Measurements from ENCODE around the gene MTSS2. TPM values are rescaled to one million over a fixed set of nuclear protein-coding genes. Genes with fewer than 3 reads are reported as not detected.

MTSS2 gene
- total RNA-seq, 1 experiment from 2014 or later, result 18.7 TPM

DNA sequence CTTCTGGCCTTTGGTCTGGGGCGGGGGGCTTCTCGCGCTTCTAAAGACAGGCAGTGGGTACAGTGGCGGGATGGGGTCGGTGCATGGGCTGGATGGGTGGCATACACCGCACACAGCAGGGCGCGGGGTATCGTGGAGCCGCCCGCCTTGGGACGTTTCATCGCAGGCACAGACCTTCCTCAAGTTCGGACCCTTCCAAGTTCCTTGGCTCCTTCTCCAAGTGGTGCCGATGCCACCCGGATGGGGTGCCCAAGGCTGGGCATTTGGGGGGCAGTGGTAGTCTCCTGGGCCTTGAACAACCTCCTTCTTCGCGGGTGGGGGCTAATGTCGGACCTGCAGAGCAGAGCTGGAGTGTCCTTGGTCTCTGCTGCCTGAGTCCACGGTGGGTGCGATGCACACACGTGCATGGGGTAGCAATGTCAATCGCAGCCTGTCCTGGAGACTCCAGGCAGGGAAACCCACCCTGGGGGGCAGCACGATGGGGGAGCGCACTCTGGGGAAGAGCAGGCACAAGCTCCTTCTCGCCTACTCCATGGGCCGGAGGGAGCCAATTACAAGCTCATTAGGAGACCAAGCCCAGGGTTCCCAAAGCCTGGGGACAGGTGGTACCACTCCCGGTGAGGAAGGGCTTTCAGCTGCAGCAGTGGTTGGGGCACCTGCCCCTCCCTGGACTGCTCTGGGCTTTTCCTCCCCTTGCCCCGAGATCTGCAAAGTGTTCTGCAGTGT, 686 bp upstream of the MTSS2 start:
- ChIA-PET POLR2A (ENCODE audit: unreplicated experiment) (no interaction called here), CTCF (interaction anchor here (0.7 to 0.8 kb wide), 2 partner anchors 29 to 85 kb away, joined by 3 to 6 read pairs; no protein-coding TSS in a partner anchor)
- Histone ChIP-seq H2AFZ (ENCODE audit: low read length) (no peak overlapping the region), H3K9me2 (replicated peaks; ENCODE audit: low read length) (no peaks in the 10 kb centered on the region), H3K9me3 (ENCODE audit: low read length) (no peaks in the 10 kb centered on the region), H3K9ac (ENCODE audit: low read length) (no peak overlapping the region; the same call in 1 of the 2 replicates), H3K4me1 (ENCODE audit: insufficient read depth, low read length) (peaks cover 18% of the 10 kb centered on the region), H3K27ac (ENCODE audit: low read length) (no peak overlapping the region), H3F3A (ENCODE audit: low read length, unreplicated experiment) (no peaks in the 10 kb centered on the region), H3K36me3 (ENCODE audit: low read depth, low read length) (no peaks in the 10 kb centered on the region), H3K79me2 (ENCODE audit: low read length) (peaks cover 39% of the 10 kb centered on the region), H4K20me1 (ENCODE audit: low read length) (no peaks in the 10 kb centered on the region), H3K4me2 (ENCODE audit: low read length) (peak overlapping the region; percentile 72), H3K27me3 (ENCODE audit: low read length) (no peaks in the 10 kb centered on the region), H3K4me3 (ENCODE audit: low read length) (peak overlapping the region; percentile 50; the same call in 1 of the 2 replicates)
- DNase-seq, result no peak
- BruUV-seq (replicated peaks), result no TSS peak
- no peak for TF ChIP-seq EZH2phosphoT487 (IDR thresholded peaks at IDR 0.05; ENCODE audit: borderline replicate concordance, low read length)
- TF ChIP-seq, protein P1, sequence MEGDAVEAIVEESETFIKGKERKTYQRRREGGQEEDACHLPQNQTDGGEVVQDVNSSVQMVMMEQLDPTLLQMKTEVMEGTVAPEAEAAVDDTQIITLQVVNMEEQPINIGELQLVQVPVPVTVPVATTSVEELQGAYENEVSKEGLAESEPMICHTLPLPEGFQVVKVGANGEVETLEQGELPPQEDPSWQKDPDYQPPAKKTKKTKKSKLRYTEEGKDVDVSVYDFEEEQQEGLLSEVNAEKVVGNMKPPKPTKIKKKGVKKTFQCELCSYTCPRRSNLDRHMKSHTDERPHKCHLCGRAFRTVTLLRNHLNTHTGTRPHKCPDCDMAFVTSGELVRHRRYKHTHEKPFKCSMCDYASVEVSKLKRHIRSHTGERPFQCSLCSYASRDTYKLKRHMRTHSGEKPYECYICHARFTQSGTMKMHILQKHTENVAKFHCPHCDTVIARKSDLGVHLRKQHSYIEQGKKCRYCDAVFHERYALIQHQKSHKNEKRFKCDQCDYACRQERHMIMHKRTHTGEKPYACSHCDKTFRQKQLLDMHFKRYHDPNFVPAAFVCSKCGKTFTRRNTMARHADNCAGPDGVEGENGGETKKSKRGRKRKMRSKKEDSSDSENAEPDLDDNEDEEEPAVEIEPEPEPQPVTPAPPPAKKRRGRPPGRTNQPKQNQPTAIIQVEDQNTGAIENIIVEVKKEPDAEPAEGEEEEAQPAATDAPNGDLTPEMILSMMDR (conservative IDR thresholded peaks at IDR 0.05; ENCODE audit: low read depth, low read length), result no peak
- no peak for TF ChIP-seq EZH2 (IDR thresholded peaks at IDR 0.05; ENCODE audit: low read length, unreplicated experiment)
- ATAC-seq, result peak; percentile 9
- intact Hi-C loops (cut with micrococcal nuclease), result loop anchor here (2.0 kb wide), 1 partner anchor 60 kb away; no protein-coding TSS in a partner anchor

DNA sequence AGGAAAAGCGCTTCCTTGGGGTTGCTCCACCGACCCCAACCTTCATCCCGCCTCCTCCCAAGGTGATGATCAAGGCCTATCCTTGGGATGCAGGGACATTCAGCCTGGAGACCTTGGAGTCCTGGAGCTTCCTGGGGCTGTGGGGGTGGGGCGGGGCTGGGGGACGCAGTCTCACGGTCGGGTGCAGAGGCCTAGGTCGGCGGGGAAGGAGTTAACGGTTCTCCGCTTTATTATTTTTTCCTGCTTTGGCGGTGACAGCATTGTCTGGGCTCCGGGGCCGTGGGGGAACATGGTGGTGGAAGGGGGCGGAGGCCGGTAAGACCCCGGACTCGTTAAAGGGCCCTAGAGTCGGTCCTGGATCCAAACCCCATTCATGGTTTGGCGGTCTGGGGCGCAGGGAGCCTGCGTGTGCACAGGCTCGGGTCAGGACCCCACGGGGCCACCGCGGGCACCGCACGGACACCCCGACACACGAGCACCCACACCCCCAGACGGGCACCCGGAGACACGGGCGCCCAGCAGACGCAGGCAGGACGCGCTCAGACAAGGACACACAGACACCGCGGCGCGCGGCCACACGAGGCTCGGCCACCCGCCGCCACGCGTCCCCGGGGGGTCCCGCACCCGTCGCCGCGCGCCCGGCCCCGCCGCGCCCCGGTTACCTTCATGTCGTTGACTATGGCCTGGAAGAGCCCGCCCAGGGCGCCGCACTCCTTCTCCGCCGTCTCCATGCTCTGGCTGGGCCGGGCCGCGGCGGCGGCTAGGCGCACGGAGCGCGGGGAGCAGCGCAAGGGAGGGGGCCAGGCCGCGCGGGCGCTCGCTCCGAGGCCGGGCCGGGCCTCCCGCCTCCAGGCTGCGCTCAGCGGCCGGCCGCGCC, 554 bp downstream of the MTSS2 start:
- Histone ChIP-seq H3F3A (ENCODE audit: low read length, unreplicated experiment) (no peaks in the 10 kb centered on the region), H3K9ac (ENCODE audit: low read length) (peak overlapping the region; percentile 71), H3K36me3 (ENCODE audit: low read depth, low read length) (no peaks in the 10 kb centered on the region; the same call in 1 of the 2 replicates), H3K79me2 (ENCODE audit: low read length) (peaks cover 49% of the 10 kb centered on the region), H3K4me1 (ENCODE audit: insufficient read depth, low read length) (peaks cover 18% of the 10 kb centered on the region), H3K4me2 (ENCODE audit: low read length) (peak overlapping the region; percentile 92), H3K27me3 (ENCODE audit: low read length) (no peaks in the 10 kb centered on the region), H3K27ac (ENCODE audit: low read length) (no peak overlapping the region), H3K9me3 (ENCODE audit: low read length) (no peaks in the 10 kb centered on the region), H2AFZ (ENCODE audit: low read length) (no peak overlapping the region), H4K20me1 (ENCODE audit: low read length) (no peaks in the 10 kb centered on the region), H3K4me3 (ENCODE audit: low read length) (peak overlapping the region; percentile 94), H3K9me2 (replicated peaks; ENCODE audit: low read length) (no peaks in the 10 kb centered on the region)
- TF ChIP-seq, protein P1 (conservative IDR thresholded peaks at IDR 0.05; ENCODE audit: low read depth, low read length), result no peak
- TF ChIP-seq EZH2 (IDR thresholded peaks at IDR 0.05; ENCODE audit: low read length, unreplicated experiment) (no peak), EZH2phosphoT487 (IDR thresholded peaks at IDR 0.05; ENCODE audit: borderline replicate concordance, low read length) (no peak)
- no TSS peak for BruUV-seq (replicated peaks)
- ChIA-PET POLR2A (ENCODE audit: unreplicated experiment) (no interaction called here), CTCF (no interaction called here)
- ATAC-seq (peak; percentile 54), DNase-seq (no peak)
- intact Hi-C loops (cut with micrococcal nuclease), result no loop called here
